Measurements from ENCODE around the gene COA4.

DNA sequence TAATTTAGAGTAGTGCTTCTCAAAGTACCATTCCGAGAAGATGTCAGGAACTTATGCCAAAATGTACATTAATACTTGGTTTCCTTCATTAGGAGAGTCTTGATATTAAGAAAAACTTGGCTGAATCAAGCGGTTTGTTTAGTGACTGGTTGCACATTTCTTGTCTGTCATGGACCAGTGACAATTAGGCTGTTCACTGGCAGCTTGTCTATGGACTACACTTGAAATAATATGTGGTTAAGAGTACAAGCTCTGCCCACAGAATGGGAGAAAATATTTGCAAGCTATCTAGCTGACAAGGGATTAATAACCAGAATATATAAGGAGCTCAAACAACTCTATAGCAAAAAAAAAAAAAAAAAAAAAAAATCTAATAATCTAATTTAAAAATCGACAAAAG lies 24.6 kb downstream of the COA4 start:
- TF ChIP-seq, protein P1, sequence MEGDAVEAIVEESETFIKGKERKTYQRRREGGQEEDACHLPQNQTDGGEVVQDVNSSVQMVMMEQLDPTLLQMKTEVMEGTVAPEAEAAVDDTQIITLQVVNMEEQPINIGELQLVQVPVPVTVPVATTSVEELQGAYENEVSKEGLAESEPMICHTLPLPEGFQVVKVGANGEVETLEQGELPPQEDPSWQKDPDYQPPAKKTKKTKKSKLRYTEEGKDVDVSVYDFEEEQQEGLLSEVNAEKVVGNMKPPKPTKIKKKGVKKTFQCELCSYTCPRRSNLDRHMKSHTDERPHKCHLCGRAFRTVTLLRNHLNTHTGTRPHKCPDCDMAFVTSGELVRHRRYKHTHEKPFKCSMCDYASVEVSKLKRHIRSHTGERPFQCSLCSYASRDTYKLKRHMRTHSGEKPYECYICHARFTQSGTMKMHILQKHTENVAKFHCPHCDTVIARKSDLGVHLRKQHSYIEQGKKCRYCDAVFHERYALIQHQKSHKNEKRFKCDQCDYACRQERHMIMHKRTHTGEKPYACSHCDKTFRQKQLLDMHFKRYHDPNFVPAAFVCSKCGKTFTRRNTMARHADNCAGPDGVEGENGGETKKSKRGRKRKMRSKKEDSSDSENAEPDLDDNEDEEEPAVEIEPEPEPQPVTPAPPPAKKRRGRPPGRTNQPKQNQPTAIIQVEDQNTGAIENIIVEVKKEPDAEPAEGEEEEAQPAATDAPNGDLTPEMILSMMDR (IDR thresholded peaks at IDR 0.05) = no peak
- no peak for TF ChIP-seq POLR2A (IDR thresholded peaks at IDR 0.05; ENCODE audit: low read depth)
